Activated CD4-positive, alpha-beta T cell treated with anti-CD3 and anti-CD28 coated beads, Interleukin-10, Interleukin-2, amounts not matched to agents 100 ng/mL and 50 ng/mL, durations not matched to agents 16 hours and 8 hours (primary cell): Measurements from ENCODE around the gene KLC4.

Experiments used
- DNase-seq: peaks from one replicate; pipeline ENCODE4 v3.0.0-alpha.2; 2020

The KLC4 gene

DNA sequence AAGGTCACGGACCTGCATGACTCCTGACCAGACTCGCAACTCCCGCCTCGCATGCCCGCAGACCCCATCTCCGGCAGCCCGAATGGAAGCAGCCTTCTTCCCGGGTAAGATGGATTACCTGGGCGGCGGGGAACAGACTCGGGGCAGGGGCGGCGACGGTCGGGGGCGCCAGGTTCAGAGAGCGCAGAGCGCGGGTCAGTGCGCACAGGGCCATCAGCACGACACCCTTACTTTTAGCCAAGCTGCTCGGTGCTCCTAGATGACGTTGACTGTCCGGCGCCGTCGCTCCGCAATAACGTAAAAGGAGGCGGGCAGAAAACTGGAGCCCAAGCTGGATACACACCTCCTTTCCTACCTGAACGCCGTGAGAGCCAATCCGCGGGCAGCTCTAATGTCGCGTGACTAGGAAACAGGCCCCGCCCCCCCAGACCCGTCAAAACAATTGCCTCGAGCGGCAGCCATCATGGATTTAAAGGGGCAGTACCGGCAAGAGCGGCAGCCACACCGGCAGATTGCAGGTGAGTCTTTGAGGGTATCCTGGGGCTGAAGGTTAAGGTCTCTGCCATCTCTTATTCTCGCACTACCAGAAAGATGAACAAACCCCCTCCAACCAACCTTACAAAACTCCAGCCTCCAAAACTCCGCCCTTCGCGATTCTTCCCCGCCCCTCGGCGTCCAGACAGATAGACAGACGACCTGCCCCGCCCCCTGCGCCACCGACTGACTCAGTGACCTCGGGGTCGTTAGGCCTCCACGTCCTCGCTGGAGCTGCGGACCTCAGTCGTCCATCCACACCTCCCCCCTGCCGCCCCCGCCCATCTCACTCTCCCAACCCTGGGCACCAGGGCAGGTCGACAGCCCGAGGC is at the start of gene KLC4, which contains the start of gene MRPL2:
Gene KLC4 (plus strand): TSS at position 464 of the 866 bp plus-strand sequence. CDS start 1,705 bp downstream, outside the sequence.
Gene MRPL2 (minus strand): TSS at position 267 of the 866 bp plus-strand sequence. CDS start 53 bp downstream, at position 214.
- DNase-seq, result peak; percentile 99

DNA sequence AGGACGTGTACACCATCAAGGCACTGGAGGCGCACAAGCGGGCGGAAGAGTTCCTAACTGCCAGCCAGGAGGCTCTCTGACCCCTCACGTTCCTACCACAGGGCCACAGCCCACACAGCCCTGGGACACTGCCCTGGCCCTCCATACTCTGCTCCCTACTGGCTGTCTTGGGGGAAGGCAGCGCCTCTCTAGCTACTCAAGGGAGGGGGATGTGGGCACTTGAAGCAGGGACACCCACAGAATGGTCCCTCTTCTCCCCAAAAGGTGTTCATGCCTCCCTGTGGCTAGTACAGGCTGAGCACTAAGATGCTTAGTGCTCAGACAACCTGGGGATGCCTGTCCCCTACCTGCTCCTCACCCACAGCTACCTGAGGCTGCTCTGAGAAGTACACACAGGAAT is 48.2 kb upstream of the KLC4 start:
- no peak for DNase-seq

- no peak for DNase-seq
These were observed 47.1 kb upstream of the KLC4 start for GRCh38 chr6:43012364-43012763.

GRCh38 chr6:43013097-43013842 is 46.2 kb upstream of the KLC4 start:
- DNase-seq, result no peak

DNA sequence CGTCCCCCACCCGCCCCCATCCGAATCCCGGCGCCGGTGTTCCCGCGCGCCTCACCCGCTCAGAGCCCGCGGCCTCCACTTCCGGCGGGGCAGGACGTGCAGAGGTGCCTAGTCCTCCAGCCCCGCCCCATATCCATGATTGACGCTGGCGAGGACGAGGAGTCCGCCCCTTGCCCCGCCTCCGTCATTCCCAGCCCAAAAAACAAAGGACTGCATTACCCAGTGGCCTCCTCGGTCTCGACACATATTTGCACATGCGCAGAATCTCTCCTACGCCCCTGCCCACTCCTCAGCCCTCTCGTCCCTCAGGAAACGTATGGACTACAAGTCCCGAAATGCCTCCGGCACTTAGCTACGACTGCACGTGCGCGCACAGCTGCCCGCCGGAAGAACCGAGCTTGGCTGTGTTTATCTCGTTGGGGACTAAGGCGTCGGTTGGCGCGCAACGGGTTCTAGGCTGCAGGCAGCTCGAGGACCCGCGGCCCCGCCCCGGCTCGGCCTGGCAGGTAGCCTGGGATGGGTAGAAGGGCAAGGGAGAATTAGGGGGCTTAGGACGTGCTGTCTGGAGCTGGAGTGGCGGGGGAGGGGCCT is 45.5 kb upstream of the KLC4 start, which contains the start of the genes KLHDC3 and MEA1:
Gene KLHDC3 (plus strand): TSS at position 407 of the 591 bp plus-strand sequence. CDS start 2,944 bp downstream, outside the sequence.
Gene MEA1 (minus strand): TSS at position 104 of the 591 bp plus-strand sequence. CDS start 133 bp downstream, outside the sequence.
- DNase-seq, result peak; percentile 100

DNA sequence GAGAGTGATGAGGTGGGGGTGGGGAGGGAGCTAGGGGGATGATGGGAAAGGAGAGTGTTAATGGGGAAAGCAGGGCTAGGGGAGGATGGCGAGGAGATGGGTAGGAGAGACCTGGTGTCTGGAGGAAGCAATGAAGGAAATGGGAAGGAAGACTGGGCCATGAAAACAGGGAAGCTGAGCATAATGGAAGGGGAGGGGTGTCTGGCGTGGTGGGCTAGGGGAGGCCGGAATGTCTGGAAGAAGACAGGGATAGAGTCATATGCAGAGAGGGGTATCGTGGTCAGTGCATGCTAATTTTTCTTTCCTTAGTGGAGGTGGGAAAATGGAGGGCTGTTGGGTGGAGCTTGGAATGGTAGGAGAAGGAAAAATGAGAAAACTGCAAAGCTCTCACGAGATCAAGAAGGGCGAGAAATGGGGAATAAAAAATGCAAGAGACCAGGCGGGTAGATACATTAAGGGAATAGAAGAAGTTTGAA is 45.0 kb upstream of the KLC4 start:
- DNase-seq, result no peak

- DNase-seq, result no peak
These were observed 43.1 kb upstream of the KLC4 start for GRCh38 chr6:43016176-43016942.

- no peak for DNase-seq
These were observed 42.5 kb upstream of the KLC4 start for GRCh38 chr6:43016943-43017334.

DNA sequence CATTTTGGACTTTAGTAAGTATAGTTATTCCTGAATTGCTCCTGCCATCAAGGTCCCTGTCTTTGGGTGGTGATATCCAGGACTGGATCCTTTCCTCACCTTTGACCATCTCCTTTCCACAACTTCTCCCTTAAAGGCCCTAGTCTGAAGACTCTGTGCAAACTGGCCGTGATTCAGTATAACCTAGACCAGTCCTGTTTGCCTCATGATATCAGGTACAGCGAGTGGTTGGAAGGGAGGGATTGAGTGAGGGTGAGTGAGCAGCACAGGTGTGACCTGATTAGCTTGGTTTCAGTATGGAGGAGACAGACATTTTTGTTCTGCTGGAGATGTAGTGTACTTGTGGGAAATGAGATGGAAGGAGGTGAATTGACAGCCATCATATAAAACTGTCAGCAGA is 40.3 kb upstream of the KLC4 start:
- DNase-seq, result no peak

DNA sequence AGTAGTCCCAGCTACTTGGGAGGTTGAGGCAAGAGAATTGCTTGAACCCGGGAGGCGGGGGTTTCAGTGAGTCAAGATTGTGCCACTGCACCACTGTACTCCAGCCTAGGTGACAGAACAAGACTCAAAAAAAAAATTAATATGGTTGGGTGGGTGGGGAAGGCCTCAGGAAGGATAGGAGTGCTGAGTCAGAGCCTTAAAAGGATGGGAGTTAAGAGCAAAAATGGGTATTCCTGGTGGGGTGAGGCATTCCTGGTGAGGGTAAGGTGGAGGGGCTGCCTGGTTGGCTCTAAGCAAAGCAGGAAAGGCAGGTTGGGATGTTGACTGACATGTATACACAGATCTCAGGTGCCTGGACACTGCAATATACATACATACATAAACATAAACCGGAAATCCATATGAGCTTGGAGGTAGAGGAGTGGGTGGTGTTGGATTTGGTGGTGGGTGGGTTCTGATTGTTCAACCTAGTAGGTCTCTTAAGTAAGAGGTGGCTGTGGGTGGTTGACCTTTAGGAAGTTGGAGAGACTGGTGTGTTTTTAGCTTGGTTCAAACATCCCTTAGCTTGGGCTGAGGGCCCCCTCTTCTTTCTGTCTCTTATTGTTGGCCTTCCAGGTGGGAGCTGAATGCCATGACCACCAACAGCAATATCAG is 39.3 kb upstream of the KLC4 start:
- DNase-seq, result no peak

DNA sequence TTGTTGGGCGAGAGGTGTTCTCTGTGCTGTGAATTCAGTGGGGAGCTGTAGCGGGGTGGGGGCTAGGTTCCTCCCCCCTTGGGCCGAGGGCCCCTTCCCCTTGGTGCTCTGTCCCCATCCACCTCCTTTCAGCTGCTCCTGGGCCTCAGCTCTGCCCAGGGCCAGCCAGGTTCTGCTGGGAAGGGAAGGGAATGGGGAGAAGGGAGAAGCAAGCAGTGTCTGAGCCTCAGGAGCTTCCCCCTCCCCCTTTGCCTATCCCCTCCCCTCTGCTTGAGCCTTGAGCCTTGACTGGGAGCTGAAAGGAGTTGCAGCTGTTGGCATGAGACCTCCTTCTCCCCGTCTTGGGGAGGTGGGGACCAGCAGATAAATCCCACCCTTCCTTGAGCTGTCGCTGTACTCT is 38.6 kb upstream of the KLC4 start:
- no peak for DNase-seq

- DNase-seq, result peak; percentile 85
These were observed 38.0 kb upstream of the KLC4 start, which contains the start of gene RRP36 for GRCh38 chr6:43021270-43022047. Gene RRP36, plus strand, starts transcription at chr6:43021623. Its CDS starts 32 bp downstream, at chr6:43021655.

GRCh38 chr6:43024436-43024835 is 35.0 kb upstream of the KLC4 start:
- peak; percentile 55 for DNase-seq

- no peak for DNase-seq
These were observed 33.1 kb upstream of the KLC4 start for GRCh38 chr6:43026365-43026764.

GRCh38 chr6:43029120-43029519 is 30.3 kb upstream of the KLC4 start:
- DNase-seq, result no peak

DNA sequence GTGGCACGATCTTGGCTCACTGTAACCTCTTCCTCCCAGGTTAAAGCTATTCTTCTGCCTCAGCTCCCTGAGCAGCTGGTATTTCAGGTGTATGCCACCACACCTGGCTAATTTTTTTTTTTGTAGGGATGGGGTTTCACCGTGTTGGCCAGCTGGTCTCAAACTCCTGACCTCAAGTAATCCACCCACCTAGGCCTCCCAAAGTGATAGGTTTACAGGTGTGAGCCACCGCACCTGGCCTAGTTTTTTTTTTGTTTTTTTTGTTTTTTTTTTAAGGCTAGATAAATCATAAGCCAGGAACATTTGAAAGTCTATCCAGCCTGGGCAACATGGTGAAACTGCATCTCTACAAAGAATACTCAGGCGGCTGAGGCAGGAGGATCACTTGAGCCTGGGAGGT is 27.1 kb upstream of the KLC4 start:
- DNase-seq, result no peak

DNA sequence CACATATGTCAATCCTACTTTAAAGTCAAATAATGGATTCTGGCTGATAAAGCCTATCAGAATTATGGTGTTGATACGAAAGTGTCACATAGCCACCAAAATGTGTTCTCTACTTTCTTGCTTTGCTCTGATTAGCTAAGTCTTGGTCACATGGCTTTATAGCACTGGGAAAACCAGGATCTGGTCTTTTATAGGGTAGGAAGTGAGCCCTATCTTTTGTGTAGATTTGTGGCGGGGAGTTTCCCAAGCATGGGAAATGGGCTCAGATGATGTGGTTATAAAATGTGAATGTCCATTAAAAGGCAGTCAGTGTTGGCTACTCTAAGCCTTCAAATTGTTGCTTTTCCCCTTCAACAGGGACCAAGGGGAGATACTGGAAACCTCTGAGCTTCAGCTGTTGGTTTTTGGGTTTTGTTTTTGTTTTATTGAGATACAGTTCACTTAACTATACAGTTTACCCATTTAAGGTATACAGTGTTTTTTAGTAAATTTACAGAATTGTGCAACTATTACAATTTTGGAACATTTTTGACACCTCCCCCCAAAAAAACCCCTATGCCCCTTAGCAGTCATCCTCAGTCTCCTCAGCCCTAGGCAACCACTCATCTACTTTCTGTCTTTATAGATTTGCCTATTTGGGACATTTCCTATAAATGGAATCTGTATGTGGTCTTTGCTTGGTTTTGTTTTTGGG is 25.8 kb upstream of the KLC4 start:
- no peak for DNase-seq

DNA sequence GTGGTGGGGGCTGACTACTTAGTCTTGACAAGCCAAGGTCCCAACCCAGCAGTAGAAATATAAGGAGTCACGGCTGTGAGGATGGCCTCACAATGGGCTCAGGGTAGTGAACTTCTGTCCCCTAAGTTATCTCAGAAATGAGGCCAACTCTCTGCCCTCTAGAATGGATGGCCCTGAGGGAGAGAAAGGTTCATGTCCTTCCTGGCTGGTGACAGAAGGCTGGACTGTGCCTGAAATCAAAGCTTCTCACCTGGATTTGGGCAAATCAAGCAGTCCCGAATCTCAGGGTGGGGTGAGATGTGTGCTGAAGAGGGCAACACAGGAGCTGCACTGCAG is 25.3 kb upstream of the KLC4 start:
- DNase-seq, result no peak

DNA sequence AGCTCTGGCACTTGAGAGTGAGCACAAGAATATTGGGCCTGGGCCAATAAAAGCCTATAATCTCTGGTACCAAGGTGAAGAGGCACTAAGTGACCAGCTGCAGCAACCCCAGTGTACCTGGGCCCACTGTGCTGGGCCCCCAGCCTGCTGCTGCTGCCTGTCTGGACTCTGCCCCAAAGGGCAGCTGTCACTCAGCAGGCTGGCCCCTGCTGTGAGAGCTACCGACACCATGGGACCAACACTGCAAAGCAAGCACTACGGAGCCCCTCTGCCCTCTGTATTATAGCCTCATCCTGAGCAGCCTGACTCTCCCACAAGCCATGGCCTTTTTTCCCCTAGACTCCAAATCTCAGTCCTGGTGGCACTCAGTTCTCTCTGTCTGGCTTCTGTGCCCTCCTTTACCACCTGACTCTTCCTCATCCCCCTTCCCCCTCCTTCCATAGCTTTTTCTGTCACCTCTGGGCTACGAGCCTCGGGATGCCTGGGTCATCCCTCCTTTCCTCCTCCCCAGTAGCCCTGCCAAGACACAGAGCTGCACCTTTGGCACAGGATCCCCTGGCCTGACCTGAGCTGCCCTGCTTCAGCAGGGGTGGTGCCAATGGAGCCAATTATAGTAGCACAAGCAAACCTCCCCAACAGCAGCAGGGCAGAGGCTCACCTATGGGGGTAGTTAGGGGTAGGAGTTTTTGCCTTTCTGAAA is 23.8 kb upstream of the KLC4 start:
- DNase-seq, result no peak

GRCh38 chr6:43036712-43037111 is 22.7 kb upstream of the KLC4 start:
- no peak for DNase-seq
